SIG-M5 treated with dmso at 0.1 percent for 504 hours (cell line): ENCODE results near the gene RCBTB2.
A peak's percentile ranks its signal among the peaks of the same experiment; 100 is the strongest.

ENCODE experiments used
- DNase-seq: peaks from one replicate; lab custom pipeline; 2025; ENCODE audit not compliant: unreplicated experiment; lab: John Stamatoyannopoulos, UW

Gene RCBTB2

DNA sequence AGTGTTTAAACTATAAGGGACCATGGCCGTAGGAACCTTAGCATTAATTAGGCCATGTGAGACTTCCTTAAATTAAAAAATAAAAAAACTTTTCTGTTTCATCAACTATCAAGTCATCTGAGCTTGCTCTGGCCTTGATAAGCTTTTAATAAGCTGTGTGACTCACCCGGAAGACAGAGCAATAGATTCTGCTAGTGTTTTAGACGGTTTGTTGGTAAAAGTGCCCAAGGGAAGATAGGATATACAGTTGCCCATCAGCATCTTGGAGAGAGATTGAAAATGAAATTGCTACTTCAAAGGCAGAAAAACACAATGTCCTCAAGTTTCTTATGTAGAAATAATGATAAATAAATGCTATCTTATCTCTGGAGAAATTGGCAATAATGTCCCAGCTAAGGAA lies 31.2 kb upstream of the RCBTB2 start:
- DNase-seq: no peak

DNA sequence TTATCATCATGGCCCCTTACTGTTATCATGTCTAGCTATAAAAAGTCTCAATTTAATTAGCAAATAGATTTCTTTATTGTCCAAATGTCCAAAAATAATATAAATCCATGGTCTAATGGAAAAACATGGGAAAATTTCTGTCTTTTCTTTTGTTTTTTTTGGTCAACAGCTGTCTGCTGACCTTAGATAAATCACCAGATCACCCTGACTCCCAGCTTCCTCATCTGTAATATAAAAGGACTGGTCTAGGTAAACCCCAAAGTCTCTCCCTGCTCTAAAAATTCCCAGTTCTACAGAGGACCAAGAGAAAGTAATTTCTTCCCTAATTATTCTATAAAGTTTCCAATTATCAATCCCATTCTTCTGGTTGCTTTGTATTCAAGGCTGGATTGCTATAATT lies 30.7 kb upstream of the RCBTB2 start:
- no peak for DNase-seq

GRCh38 chr13:48562296-48563066 lies 29.6 kb upstream of the RCBTB2 start:
- DNase-seq: peak; percentile 47

DNA sequence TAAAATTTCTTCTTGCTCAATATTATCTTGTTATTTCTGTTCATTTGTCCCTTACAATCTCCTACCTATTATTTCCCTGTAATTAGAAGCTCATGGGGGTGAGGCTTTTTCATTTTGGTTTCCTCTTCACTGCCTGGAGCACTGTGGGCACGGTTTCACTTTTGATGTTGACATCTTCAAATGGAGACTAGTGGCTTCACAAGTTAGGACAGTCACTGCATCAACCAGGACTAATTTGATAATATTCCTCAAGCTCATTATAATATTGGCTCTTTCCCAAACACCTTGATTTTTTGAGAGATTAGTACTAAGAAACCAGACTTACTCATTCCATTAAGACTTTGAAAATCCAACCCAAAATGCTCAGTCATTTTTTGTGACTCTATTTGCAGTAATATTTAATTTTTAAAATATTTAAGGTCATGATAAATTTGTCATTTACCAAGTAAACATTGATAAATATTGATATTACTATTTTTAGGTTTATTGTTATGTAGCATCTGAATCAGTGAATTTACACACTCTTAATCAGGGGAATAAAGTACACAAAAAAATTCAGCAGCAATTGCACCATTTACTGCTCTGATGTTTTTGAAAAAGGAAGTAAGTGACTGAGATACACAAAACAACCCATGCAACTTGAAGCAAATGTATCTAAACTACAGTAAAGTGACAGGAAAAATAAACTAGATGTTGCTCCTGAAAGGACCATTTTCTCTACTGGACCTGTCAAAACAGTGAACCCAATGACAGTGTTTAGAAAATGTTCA lies 28.8 kb upstream of the RCBTB2 start:
- DNase-seq: peak; percentile 29

DNA sequence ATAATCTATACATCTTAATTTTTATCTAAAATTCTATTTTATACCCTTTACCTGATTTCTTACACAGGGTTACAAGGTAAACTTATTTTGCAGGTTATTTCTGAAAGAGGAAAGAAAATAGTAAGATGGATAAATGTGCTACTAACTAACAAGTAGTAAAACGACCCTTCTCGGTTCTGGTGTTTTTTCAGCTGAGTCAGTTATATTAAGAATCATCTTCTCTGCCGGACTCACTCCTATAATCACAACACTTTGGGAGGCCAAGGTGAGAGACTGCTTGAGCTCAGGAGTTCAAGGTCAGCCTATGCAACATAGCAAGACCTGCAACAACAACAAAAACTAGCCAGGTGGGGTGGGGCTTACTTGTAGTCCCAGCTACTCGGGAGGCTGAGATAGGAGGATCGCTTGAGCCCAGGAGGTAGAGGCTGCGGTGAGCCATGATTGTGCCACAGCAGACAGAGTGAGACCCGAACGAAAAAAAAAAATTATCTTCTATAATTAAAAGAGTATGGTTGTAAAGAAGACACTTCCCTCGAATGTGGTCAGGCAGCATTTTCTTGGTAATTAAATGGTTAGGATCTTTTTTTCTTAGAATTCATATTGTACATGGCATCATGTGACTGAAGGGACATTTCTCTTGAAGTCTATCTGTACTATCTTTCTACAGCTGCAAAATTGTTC lies 27.9 kb upstream of the RCBTB2 start:
- no peak for DNase-seq

GRCh38 chr13:48559638-48560320 lies 26.9 kb upstream of the RCBTB2 start:
- DNase-seq: no peak

GRCh38 chr13:48556817-48557216 lies 23.9 kb upstream of the RCBTB2 start:
- no peak for DNase-seq

- no peak for DNase-seq
These were observed 22.6 kb upstream of the RCBTB2 start for GRCh38 chr13:48555441-48555840.

DNA sequence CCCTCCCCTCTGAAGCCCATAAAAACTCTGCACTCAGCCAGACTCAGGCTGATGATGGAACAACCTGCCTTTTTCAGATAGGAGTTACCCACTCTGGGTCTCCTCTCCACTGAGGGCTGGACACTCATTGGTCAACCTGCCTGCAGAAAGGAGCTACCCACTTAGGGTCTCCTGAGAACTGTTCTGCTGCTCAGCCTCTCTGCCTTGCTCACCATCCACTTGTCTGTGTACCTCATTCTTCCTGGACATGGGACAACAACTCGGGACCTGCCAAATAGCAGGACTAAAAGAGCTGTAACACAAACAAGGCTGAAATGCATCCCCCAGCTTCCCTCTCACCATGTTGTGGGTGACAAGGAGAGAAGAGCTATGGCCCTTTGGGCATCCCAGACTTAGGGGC lies 18.4 kb upstream of the RCBTB2 start:
- DNase-seq: no peak

- no peak for DNase-seq
These were observed 16.8 kb upstream of the RCBTB2 start for GRCh38 chr13:48549658-48550057.

GRCh38 chr13:48547663-48548092 lies 14.8 kb upstream of the RCBTB2 start:
- no peak for DNase-seq

DNA sequence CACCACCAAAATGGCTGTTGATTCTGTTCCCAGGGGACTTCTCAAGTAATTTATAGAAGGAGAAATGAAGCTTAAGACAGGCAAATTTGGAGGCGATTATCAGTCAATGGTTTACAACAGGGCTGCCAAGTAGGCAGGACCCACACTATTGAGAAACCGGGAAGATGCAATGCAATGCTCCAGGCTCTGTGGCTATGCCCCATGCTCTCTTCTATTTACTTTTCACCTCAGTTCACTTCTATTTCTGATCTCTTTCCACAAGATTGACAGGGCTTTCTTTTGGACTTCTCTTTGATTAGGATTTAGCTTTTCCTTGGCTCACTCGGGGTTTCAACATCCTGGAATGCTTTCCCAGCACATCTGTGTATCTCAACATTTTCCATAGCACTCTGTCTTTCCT lies 12.7 kb upstream of the RCBTB2 start:
- DNase-seq: no peak

GRCh38 chr13:48542581-48543341 lies 9.9 kb upstream of the RCBTB2 start:
- DNase-seq: no peak

DNA sequence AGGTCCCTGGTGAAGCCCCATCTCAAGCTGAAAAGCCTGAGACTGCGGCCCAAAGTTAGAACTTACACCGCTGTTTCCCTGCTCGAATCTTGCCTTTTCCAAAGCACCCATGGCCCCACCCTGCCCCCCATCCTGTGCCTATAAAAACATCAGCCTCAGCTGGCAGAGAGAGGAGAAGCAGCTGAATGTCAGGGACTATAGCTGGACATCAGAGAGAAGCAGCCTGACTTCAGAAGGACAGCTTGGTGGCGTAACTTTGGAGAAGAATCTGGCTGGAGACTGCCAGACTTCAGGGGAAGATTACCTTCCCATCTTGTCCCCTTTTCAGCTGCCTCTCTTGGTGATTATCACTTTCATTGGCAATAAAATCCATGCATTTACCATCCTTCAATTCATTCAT lies 9.3 kb upstream of the RCBTB2 start:
- DNase-seq: no peak

DNA sequence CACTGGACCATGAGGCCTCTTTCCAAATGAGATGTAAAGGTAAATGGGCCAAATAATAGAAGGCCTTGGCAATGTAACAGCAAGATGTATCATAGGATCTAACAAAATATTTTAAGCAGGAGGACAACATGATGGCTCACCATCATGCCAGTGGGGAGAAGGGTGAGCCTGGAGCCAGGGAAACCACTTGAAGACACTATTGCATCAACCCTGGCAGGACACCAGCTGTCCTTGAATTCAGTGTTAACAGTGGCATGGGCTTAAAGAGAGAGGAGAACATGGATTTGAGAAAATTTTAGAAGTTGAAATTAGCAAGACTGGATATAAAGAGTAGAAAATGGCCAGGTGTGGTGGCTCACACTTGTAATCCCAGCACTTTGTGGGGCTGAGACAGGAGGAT lies 6.7 kb upstream of the RCBTB2 start:
- DNase-seq: no peak

DNA sequence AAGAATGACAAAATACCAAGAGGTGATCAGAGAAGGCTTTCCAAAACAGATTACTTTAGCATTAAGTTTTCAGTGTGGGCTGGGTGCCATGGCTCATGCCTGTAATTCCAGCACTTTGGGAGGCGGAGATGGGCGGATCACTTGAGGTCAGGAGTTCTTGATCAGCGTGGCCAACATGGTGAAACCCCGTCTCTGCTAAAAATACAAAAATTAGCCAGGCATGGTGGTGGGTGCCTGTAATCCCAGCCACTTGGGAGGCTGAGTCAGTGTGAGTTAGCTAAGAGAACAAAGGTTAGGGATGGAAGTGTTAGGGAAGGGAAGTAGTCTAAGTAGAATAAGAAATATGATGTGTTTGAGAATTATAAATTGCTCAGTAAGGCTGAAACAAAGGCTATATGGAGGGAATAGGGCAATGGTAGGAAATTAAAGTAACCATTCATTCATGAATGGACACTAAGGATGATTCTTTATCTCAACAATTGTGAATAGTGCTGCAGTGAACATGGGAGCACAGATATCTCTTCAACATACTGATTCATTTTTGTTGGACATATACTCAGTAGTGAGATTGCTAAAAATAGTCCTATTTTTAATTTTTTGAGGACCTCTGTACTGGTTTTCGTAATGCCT lies 3.9 kb upstream of the RCBTB2 start:
- DNase-seq: no peak

- peak; percentile 90 for DNase-seq
These were observed 2.9 kb upstream of the RCBTB2 start for GRCh38 chr13:48535766-48536165.

GRCh38 chr13:48534911-48535501 lies 2.1 kb upstream of the RCBTB2 start:
- no peak for DNase-seq

- DNase-seq: no peak
These were observed 1.2 kb upstream of the RCBTB2 start for GRCh38 chr13:48533961-48534600.

GRCh38 chr13:48532256-48532505 lies 699 bp downstream of the RCBTB2 start:
- peak; percentile 47 for DNase-seq
